HG03565 (cell line): Measurements from ENCODE around the gene DGKZ.
"Not testable (repeated sequence)": the region's sequence is repeated elsewhere in the genome, so short reads cannot be mapped to it uniquely, and the experiment has no call there.

ENCODE experiments used
- ATAC-seq: cut with Tn5 transposase; IDR thresholded peaks from one replicate; pipeline ENCODE4 v1.9.1; 2021; ENCODE audit warnings: mild to moderate bottlenecking, moderate library complexity; ENCODE audit not compliant: unreplicated experiment

DGKZ gene

GRCh38 chr11:46346886-46347636 is at the start of gene DGKZ:
DGKZ (plus strand) TSS chr11:46347463; CDS start chr11:46347660, 197 bp downstream.
- peak; percentile 68 for ATAC-seq

- ATAC-seq = no peak
Observed at GRCh38 chr11:46298699-46299433, 48.4 kb upstream of the DGKZ start.

GRCh38 chr11:46299451-46299961 is 47.8 kb upstream of the DGKZ start:
- no peak for ATAC-seq

- no peak for ATAC-seq
Observed at GRCh38 chr11:46300270-46300669, 47.0 kb upstream of the DGKZ start.

GRCh38 chr11:46302866-46303265 is 44.4 kb upstream of the DGKZ start:
- peak; percentile 43 for ATAC-seq

GRCh38 chr11:46304036-46304435 is 43.2 kb upstream of the DGKZ start:
- not testable (repeated sequence) for ATAC-seq

- ATAC-seq = no peak
Observed at GRCh38 chr11:46304605-46305179, 42.6 kb upstream of the DGKZ start.

- ATAC-seq = no peak
Observed at GRCh38 chr11:46305295-46305694, 42.0 kb upstream of the DGKZ start.

- no peak for ATAC-seq
Observed at GRCh38 chr11:46306296-46306853, 40.9 kb upstream of the DGKZ start.

GRCh38 chr11:46307369-46307768 is 39.9 kb upstream of the DGKZ start:
- no peak for ATAC-seq

GRCh38 chr11:46307785-46308341 is 39.4 kb upstream of the DGKZ start:
- ATAC-seq = no peak

GRCh38 chr11:46308631-46309419 is 38.4 kb upstream of the DGKZ start:
- ATAC-seq = no peak

- ATAC-seq = no peak
Observed at GRCh38 chr11:46309814-46310259, 37.4 kb upstream of the DGKZ start.

- ATAC-seq = no peak
Observed at GRCh38 chr11:46315033-46315738, 32.1 kb upstream of the DGKZ start.

- ATAC-seq = no peak
Observed at GRCh38 chr11:46315783-46316563, 31.3 kb upstream of the DGKZ start.

GRCh38 chr11:46319074-46319453 is 28.2 kb upstream of the DGKZ start:
- ATAC-seq = no peak

GRCh38 chr11:46321757-46322156 is 25.5 kb upstream of the DGKZ start:
- no peak for ATAC-seq

- ATAC-seq = no peak
Observed at GRCh38 chr11:46322759-46323158, 24.5 kb upstream of the DGKZ start.
